Measurements from ENCODE around the gene KRTAP10-12. TPM values are rescaled to one million over a fixed set of nuclear protein-coding genes. Genes with fewer than 3 reads are reported as not detected.

The KRTAP10-12 gene
- total and polyA plus RNA-seq, 2 of the 4 experiments (the other 2 are of a cell fraction): not detected

DNA sequence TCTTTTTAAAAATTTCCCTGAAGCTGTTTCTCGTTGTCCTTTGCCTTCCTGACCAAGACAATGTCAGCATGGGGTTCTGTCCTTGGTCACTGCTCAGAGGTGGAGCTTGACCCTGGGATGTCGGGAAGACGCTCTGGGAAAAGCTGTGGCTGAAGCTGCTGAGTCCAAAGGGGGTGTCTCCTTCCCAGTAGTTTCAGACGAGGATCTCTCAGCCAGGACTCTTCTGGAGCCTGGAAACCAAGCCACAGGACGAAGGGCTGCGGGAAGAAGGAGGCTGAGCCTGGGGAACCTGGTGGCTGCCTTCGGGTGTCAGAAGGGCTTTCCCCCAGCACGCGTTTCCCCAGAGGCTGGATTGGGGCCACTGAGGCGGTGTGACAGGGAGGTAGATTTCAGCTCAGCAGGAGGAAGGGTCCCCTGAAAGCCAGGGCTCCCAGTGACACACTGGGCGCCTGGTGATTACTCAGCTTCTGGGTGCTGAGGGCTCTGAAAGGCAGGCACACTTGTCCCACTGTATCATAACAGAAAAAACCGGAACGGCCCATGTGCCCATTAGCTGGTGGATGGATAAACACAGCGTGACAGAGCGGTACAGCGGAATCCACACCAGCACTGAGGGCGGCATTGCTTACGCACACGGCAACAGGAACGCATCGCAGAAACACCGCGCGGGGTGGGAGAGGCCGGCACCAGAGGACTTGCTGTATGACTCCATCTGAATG is 10.0 kb upstream of the KRTAP10-12 start:
- peaks cover 32% of the 10 kb centered on the region for H3K27me3 ChIP-seq (ENCODE audit: control insufficient read depth, insufficient read depth, low read length)
- H3K9ac ChIP-seq (ENCODE audit: low read depth, low read length): no peak overlapping the region
- H3K4me2 ChIP-seq (ENCODE audit: low read depth, low read length): no peak overlapping the region
- no peak overlapping the region for H3K56ac ChIP-seq (ENCODE audit: extremely low read depth, insufficient read depth, low read length)
- no peak overlapping the region for H2BK20ac ChIP-seq (ENCODE audit: low read depth, low read length)
- H3K9me1 ChIP-seq (ENCODE audit: insufficient read depth, low read length): no peaks in the 10 kb centered on the region
- in situ Hi-C loops (cut with MboI; ENCODE audit: low sequenced_read_pairs) (no loop called here), intact Hi-C loops (cut with micrococcal nuclease) (no loop called here), dilution Hi-C loops (cut with HindIII; ENCODE audit: low sequenced_read_pairs, unreplicated experiment) (no loop called here)
- H3K4ac ChIP-seq (ENCODE audit: low read depth, low read length): no peak overlapping the region
- H2BK120ac ChIP-seq (ENCODE audit: low read depth, low read length): no peak overlapping the region
- TF ChIP-seq MAFK (IDR thresholded peaks at IDR 0.05; ENCODE audit: low read depth, low read length) (no peak), MAZ (IDR thresholded peaks at IDR 0.05; ENCODE audit: borderline replicate concordance, low read depth, low read length) (no peak), MXI1 (IDR thresholded peaks at IDR 0.05; ENCODE audit: borderline replicate concordance, low read depth, low read length) (no peak), SMC3 (IDR thresholded peaks at IDR 0.05; ENCODE audit: low read depth, low read length) (no peak), RAD21 (IDR thresholded peaks at IDR 0.05; ENCODE audit: low read length) (no peak), POLR2A (IDR thresholded peaks at IDR 0.05; ENCODE audit: low read depth, low read length) (no peak), CEBPB (IDR thresholded peaks at IDR 0.05; ENCODE audit: low read depth, low read length) (no peak), RCOR1 (IDR thresholded peaks at IDR 0.05; ENCODE audit: insufficient replicate concordance, low read length) (no peak), CHD1 (IDR thresholded peaks at IDR 0.05; ENCODE audit: low read depth, low read length) (no peak), FOS (IDR thresholded peaks at IDR 0.05; ENCODE audit: low read depth, low read length) (no peak), BHLHE40 (IDR thresholded peaks at IDR 0.05; ENCODE audit: low read depth, low read length) (no peak), NFE2L2 (IDR thresholded peaks at IDR 0.05; ENCODE audit: low read depth, low read length) (no peak), RFX5 (IDR thresholded peaks at IDR 0.05; ENCODE audit: low read depth, low read length) (no peak)
- TF ChIP-seq, protein P1, sequence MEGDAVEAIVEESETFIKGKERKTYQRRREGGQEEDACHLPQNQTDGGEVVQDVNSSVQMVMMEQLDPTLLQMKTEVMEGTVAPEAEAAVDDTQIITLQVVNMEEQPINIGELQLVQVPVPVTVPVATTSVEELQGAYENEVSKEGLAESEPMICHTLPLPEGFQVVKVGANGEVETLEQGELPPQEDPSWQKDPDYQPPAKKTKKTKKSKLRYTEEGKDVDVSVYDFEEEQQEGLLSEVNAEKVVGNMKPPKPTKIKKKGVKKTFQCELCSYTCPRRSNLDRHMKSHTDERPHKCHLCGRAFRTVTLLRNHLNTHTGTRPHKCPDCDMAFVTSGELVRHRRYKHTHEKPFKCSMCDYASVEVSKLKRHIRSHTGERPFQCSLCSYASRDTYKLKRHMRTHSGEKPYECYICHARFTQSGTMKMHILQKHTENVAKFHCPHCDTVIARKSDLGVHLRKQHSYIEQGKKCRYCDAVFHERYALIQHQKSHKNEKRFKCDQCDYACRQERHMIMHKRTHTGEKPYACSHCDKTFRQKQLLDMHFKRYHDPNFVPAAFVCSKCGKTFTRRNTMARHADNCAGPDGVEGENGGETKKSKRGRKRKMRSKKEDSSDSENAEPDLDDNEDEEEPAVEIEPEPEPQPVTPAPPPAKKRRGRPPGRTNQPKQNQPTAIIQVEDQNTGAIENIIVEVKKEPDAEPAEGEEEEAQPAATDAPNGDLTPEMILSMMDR (conservative IDR thresholded peaks at IDR 0.05; ENCODE audit: low read depth, low read length): no peak
- TF ChIP-seq, protein P2, sequence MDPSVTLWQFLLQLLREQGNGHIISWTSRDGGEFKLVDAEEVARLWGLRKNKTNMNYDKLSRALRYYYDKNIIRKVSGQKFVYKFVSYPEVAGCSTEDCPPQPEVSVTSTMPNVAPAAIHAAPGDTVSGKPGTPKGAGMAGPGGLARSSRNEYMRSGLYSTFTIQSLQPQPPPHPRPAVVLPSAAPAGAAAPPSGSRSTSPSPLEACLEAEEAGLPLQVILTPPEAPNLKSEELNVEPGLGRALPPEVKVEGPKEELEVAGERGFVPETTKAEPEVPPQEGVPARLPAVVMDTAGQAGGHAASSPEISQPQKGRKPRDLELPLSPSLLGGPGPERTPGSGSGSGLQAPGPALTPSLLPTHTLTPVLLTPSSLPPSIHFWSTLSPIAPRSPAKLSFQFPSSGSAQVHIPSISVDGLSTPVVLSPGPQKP (IDR thresholded peaks at IDR 0.05; ENCODE audit: borderline replicate concordance, low read depth, low read length): no peak
- TF ChIP-seq, protein P3, sequence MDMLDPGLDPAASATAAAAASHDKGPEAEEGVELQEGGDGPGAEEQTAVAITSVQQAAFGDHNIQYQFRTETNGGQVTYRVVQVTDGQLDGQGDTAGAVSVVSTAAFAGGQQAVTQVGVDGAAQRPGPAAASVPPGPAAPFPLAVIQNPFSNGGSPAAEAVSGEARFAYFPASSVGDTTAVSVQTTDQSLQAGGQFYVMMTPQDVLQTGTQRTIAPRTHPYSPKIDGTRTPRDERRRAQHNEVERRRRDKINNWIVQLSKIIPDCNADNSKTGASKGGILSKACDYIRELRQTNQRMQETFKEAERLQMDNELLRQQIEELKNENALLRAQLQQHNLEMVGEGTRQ (IDR thresholded peaks at IDR 0.05; ENCODE audit: low read depth, low read length): no peak
- POLR2A ChIA-PET (ENCODE audit: unreplicated experiment): no interaction called here
- DNase-seq (no peak), ATAC-seq (ENCODE audit: low read depth) (no peak)
- no peak overlapping the region for H4K91ac ChIP-seq (ENCODE audit: insufficient read depth, low read depth, low read length)
- H3K36me3 ChIP-seq (ENCODE audit: control insufficient read depth, insufficient read depth, low read length): no peaks in the 10 kb centered on the region
- no peak overlapping the region for H3K18ac ChIP-seq (ENCODE audit: low read depth, low read length)
- no peak overlapping the region for H3K4me3 ChIP-seq (ENCODE audit: insufficient read depth, low read depth, low read length)
- H3K4me1 ChIP-seq (ENCODE audit: control insufficient read depth, insufficient read depth, low read length): no peaks in the 10 kb centered on the region
- H2AK9ac ChIP-seq (replicated peaks; ENCODE audit: low read depth, low read length, poor library complexity): no peak overlapping the region
- 45% methylated on average over 6 of the region's 25 CpGs; no CpG with 5 or more reads in 1 of the 2 experiments for WGBS, 2 experiments (ENCODE audit: extremely low coverage in 2 of 2, insufficient read length in 1 of 2)
- H3K79me1 ChIP-seq (ENCODE audit: low read depth in 1 of 2, low read length in 2 of 2): no peaks in the 10 kb centered on the region
- H2AK5ac ChIP-seq (ENCODE audit: low read depth, low read length): no peak overlapping the region
- H4K5ac ChIP-seq (ENCODE audit: low read depth, low read length): no peak overlapping the region
- H3K23ac ChIP-seq (ENCODE audit: low read depth, low read length): no peak overlapping the region
- CTCF ChIA-PET: no interaction called here
- no peak overlapping the region for H3K27ac ChIP-seq (ENCODE audit: insufficient read depth, low read length)
- no peak overlapping the region for H2BK5ac ChIP-seq (ENCODE audit: low read depth, low read length, poor library complexity, severe bottlenecking)
- H2AFZ ChIP-seq (replicated peaks; ENCODE audit: low read length, poor library complexity): no peak overlapping the region
- H2BK15ac ChIP-seq (ENCODE audit: low read depth, low read length): no peak overlapping the region
- H3K14ac ChIP-seq (replicated peaks; ENCODE audit: low read depth, low read length): no peak overlapping the region
- no peaks in the 10 kb centered on the region for H3K9me3 ChIP-seq (ENCODE audit: control insufficient read depth, insufficient read depth, low read length)
- no peaks in the 10 kb centered on the region for H4K20me1 ChIP-seq (ENCODE audit: insufficient read depth, low read length)
- BruUV-seq (replicated peaks): no TSS peak
- no peak overlapping the region for H4K8ac ChIP-seq (ENCODE audit: low read depth in 2 of 2, low read length in 2 of 2)
